Nephron (organoid): ENCODE measurements around the gene NLRP1.
A peak's percentile ranks its signal among the peaks of the same experiment; 100 is the strongest.

Experiments
- H3K27ac Mint-ChIP-seq, 3 experiments: 2 replicates each; pipeline ENCODE4 v1.8.0; 2020; ENCODE audit warnings: mixed read lengths in 3 of 3, mild to moderate bottlenecking in 2 of 3, moderate library complexity in 1 of 3
- H3K27me3 Mint-ChIP-seq: 2 replicates; pipeline ENCODE4 v1.8.0; 2021; ENCODE audit warnings: low read depth, mild to moderate bottlenecking, moderate library complexity, mixed read lengths
- H3K36me3 Mint-ChIP-seq: 2 replicates; pipeline ENCODE4 v1.8.0; 2020; ENCODE audit warnings: low read depth, mixed read lengths
- H3K4me1 Mint-ChIP-seq: 2 replicates; pipeline ENCODE4 v1.8.0; 2020; ENCODE audit warnings: mixed read lengths
- H3K4me3 Mint-ChIP-seq, 3 experiments: 2 replicates each; pipeline ENCODE4 v1.8.0; 2020; ENCODE audit warnings: mild to moderate bottlenecking in 3 of 3, mixed read lengths in 3 of 3, moderate library complexity in 2 of 3
- H3K9me3 Mint-ChIP-seq: 2 replicates; pipeline ENCODE4 v1.8.0; 2020; ENCODE audit warnings: mixed read lengths
- CTCF ChIP-seq, 3 experiments: fragments of 200-600 bp; sonication (generic); IDR thresholded peaks; one replicate each; pipeline ENCODE4 v1.5.0; 2021; ENCODE audit warnings: antibody characterized with exemption in 3 of 3; ENCODE audit not compliant: unreplicated experiment in 3 of 3

NLRP1 gene

GRCh38 chr17:5492970-5493369 lies 91.3 kb downstream of the NLRP1 start:
- Mint-ChIP-seq H3K4me1 (no peaks in the 10 kb centered on the region), H3K4me3 (no peak overlapping the region), H3K27me3 (peaks cover 14% of the 10 kb centered on the region), H3K9me3 (peaks cover 5% of the 10 kb centered on the region), H3K36me3 (peaks cover 46% of the 10 kb centered on the region), H3K27ac (no peak overlapping the region)
- TF ChIP-seq CTCF (IDR thresholded peaks at IDR 0.05; ENCODE audit: unreplicated experiment in 3 of 3), result no peak

GRCh38 chr17:5488752-5489151 lies 95.6 kb downstream of the NLRP1 start:
- H3K9me3 Mint-ChIP-seq, result peaks cover 5% of the 10 kb centered on the region
- no peak for TF ChIP-seq CTCF (IDR thresholded peaks at IDR 0.05; ENCODE audit: unreplicated experiment in 3 of 3)
- peak overlapping the region; percentile 26 to 78 (median 55) for H3K4me3 Mint-ChIP-seq
- no peaks in the 10 kb centered on the region for H3K27me3 Mint-ChIP-seq
- peaks cover 49% of the 10 kb centered on the region for H3K36me3 Mint-ChIP-seq
- no peak overlapping the region for H3K27ac Mint-ChIP-seq
- peaks cover 15% of the 10 kb centered on the region for H3K4me1 Mint-ChIP-seq

- Mint-ChIP-seq H3K36me3 (peaks cover 59% of the 10 kb centered on the region), H3K9me3 (no peaks in the 10 kb centered on the region), H3K4me3 (peak within 1 kb of the TSS; percentile 94 to 98 (median 96)), H3K27me3 (no peaks in the 10 kb centered on the region), H3K27ac (peak within 1 kb of the TSS; percentile 96 to 100 (median 99)), H3K4me1 (peaks cover 19% of the 10 kb centered on the region)
- TF ChIP-seq CTCF (IDR thresholded peaks at IDR 0.05; ENCODE audit: unreplicated experiment in 3 of 3), result no peak
These were observed 97.8 kb downstream of the NLRP1 start, which contains the start of gene MIS12 for GRCh38 chr17:5486206-5487124. Gene MIS12, plus strand, starts transcription at chr17:5486566. Its CDS starts 2,297 bp downstream, at chr17:5488863.

GRCh38 chr17:5485270-5486205 lies 98.8 kb downstream of the NLRP1 start, which contains the start of gene DERL2:
Gene DERL2, minus strand, starts transcription at chr17:5486178. Its CDS starts 17 bp downstream, at chr17:5486161.
- no peaks in the 10 kb centered on the region for H3K9me3 Mint-ChIP-seq
- no peaks in the 10 kb centered on the region for H3K27me3 Mint-ChIP-seq
- peak within 1 kb of the TSS; percentile 96 to 100 (median 99) for H3K27ac Mint-ChIP-seq
- TF ChIP-seq CTCF (IDR thresholded peaks at IDR 0.05; ENCODE audit: unreplicated experiment in 3 of 3), result no peak
- peaks cover 19% of the 10 kb centered on the region for H3K4me1 Mint-ChIP-seq
- peaks cover 65% of the 10 kb centered on the region for H3K36me3 Mint-ChIP-seq
- peak within 1 kb of the TSS; percentile 94 to 98 (median 96) for H3K4me3 Mint-ChIP-seq

GRCh38 chr17:5481451-5481850 lies 102.9 kb downstream of the NLRP1 start:
- Mint-ChIP-seq H3K36me3 (peaks cover 74% of the 10 kb centered on the region), H3K4me1 (peaks cover 13% of the 10 kb centered on the region), H3K9me3 (peaks cover 8% of the 10 kb centered on the region), H3K27ac (no peak overlapping the region), H3K27me3 (no peaks in the 10 kb centered on the region), H3K4me3 (no peak overlapping the region)
- no peak for TF ChIP-seq CTCF (IDR thresholded peaks at IDR 0.05; ENCODE audit: unreplicated experiment in 3 of 3)
